H9 (cell line): ENCODE results near the gene PDCD1. TPM values are rescaled to one million over a fixed set of nuclear protein-coding genes. Genes with fewer than 3 reads are reported as not detected.

Experiments
- DNase-seq: peaks from one replicate; pipeline ENCODE4 v3.0.0-alpha.2; 2017
- H2AFZ ChIP-seq: one replicate; pipeline ENCODE4 v1.6.1; 2013; ENCODE audit warnings: mild to moderate bottlenecking, low read length, control low read depth, moderate library complexity
- H2AK5ac ChIP-seq: 2 replicates; pipeline ENCODE4 v1.6.1; 2013; ENCODE audit warnings: low read length, control low read depth, mixed read lengths; ENCODE audit not compliant: insufficient read length
- H2BK120ac ChIP-seq: one replicate; pipeline ENCODE4 v1.6.1; 2013; ENCODE audit warnings: low read depth, mild to moderate bottlenecking, low read length, control low read depth, inconsistent platforms; ENCODE audit not compliant: poor library complexity, severe bottlenecking
- H2BK12ac ChIP-seq: 2 replicates; pipeline ENCODE4 v1.6.1; 2013; ENCODE audit warnings: low read length, control low read depth, mixed read lengths, low read depth; ENCODE audit not compliant: insufficient read length
- H2BK15ac ChIP-seq: 2 replicates; pipeline ENCODE4 v1.6.1; 2013; ENCODE audit warnings: low read depth, low read length, control low read depth
- H2BK20ac ChIP-seq: one replicate; pipeline ENCODE4 v1.6.1; 2013; ENCODE audit warnings: low read depth, mild to moderate bottlenecking, low read length, control low read depth, inconsistent platforms; ENCODE audit not compliant: poor library complexity, severe bottlenecking
- H2BK5ac ChIP-seq: 2 replicates; pipeline ENCODE4 v1.6.1; 2013; ENCODE audit warnings: low read length, control low read depth, mixed read lengths; ENCODE audit not compliant: insufficient read length
- H3K14ac ChIP-seq: 2 replicates; pipeline ENCODE4 v1.6.1; 2013; ENCODE audit warnings: low read length, control low read depth; ENCODE audit not compliant: insufficient read depth
- H3K18ac ChIP-seq: 2 replicates; pipeline ENCODE4 v1.6.1; 2013; ENCODE audit warnings: low read depth, mild to moderate bottlenecking, mixed read lengths, low read length, control low read depth; ENCODE audit not compliant: insufficient read length
- H3K23ac ChIP-seq: 2 replicates; pipeline ENCODE4 v1.6.1; 2013; ENCODE audit warnings: low read length, control low read depth, mixed read lengths, low read depth; ENCODE audit not compliant: insufficient read length
- H3K23me2 ChIP-seq: 2 replicates; pipeline ENCODE4 v1.6.1; 2013; ENCODE audit warnings: low read depth, mild to moderate bottlenecking, mixed read lengths, low read length, control low read depth; ENCODE audit not compliant: insufficient read length, poor library complexity, severe bottlenecking
- H3K27ac ChIP-seq: 2 replicates; pipeline ENCODE4 v1.5.1; 2013; ENCODE audit warnings: low read length, control low read depth, mixed read lengths, low read depth; ENCODE audit not compliant: insufficient read length
- H3K27me3 ChIP-seq: 2 replicates; pipeline ENCODE4 v1.6.1; 2013; ENCODE audit warnings: low read length, control low read depth, inconsistent platforms; ENCODE audit not compliant: insufficient read depth
- H3K4ac ChIP-seq: 2 replicates; pipeline ENCODE4 v1.6.1; 2013; ENCODE audit warnings: low read depth, mild to moderate bottlenecking, control low read depth, inconsistent platforms, low read length, moderate library complexity
- H3K4me1 ChIP-seq: 2 replicates; pipeline ENCODE4 v1.6.1; 2013; ENCODE audit warnings: low read length, control low read depth, inconsistent platforms; ENCODE audit not compliant: insufficient read depth
- H3K4me2 ChIP-seq: 2 replicates; pipeline ENCODE4 v1.6.1; 2013; ENCODE audit warnings: low read length, control low read depth, mixed read lengths; ENCODE audit not compliant: insufficient read length, insufficient read depth
- H3K56ac ChIP-seq: 2 replicates; pipeline ENCODE4 v1.6.1; 2013; ENCODE audit warnings: low read depth, mild to moderate bottlenecking, mixed read lengths, low read length, control low read depth; ENCODE audit not compliant: insufficient read length
- H3K79me1 ChIP-seq: 2 replicates; pipeline ENCODE4 v1.6.1; 2013; ENCODE audit warnings: low read depth, mild to moderate bottlenecking, moderate library complexity, low read length, control low read depth, inconsistent platforms; ENCODE audit not compliant: insufficient read depth, poor library complexity, severe bottlenecking
- H3K79me2 ChIP-seq: 2 replicates; pipeline ENCODE4 v1.6.1; 2013; ENCODE audit warnings: low read length, control low read depth, inconsistent platforms; ENCODE audit not compliant: insufficient read depth
- H3K9ac ChIP-seq: 2 replicates; pipeline ENCODE4 v1.6.1; 2013; ENCODE audit warnings: low read length, control low read depth, mixed read lengths; ENCODE audit not compliant: insufficient read length; ENCODE audit errors: extremely low read depth
- H3K9me3 ChIP-seq: one replicate; pipeline ENCODE4 v1.6.1; 2013; ENCODE audit warnings: low read depth, low read length, inconsistent platforms; ENCODE audit not compliant: control insufficient read depth
- H3T11ph ChIP-seq: one replicate; pipeline ENCODE4 v1.6.1; 2013; ENCODE audit warnings: mild to moderate bottlenecking, low read length, control low read depth, inconsistent platforms
- H4K20me1 ChIP-seq: one replicate; pipeline ENCODE4 v1.6.1; 2013; ENCODE audit not compliant: control insufficient read depth, insufficient read length, insufficient read depth
- H4K5ac ChIP-seq: 2 replicates; pipeline ENCODE4 v1.6.1; 2013; ENCODE audit warnings: low read depth, mild to moderate bottlenecking, mixed read lengths, low read length, control low read depth; ENCODE audit not compliant: insufficient read length
- H4K8ac ChIP-seq: replicated peaks from 2 replicates; pipeline ENCODE4 v1.6.1; 2013; ENCODE audit warnings: low read length, control low read depth, mixed read lengths, low read depth; ENCODE audit not compliant: insufficient read length
- H4K91ac ChIP-seq: 2 replicates; pipeline ENCODE4 v1.6.1; 2013; ENCODE audit warnings: low read depth, mild to moderate bottlenecking, moderate library complexity, mixed read lengths, low read length, control low read depth; ENCODE audit not compliant: insufficient read length
- H3K27ac Mint-ChIP-seq, 3 experiments: 2 replicates in 2 of 3; 3 replicates in 1 of 3; pipeline ENCODE4 v1.8.0; 2020 to 2021; ENCODE audit warnings: mixed read lengths in 3 of 3, mild to moderate bottlenecking in 1 of 3, moderate library complexity in 1 of 3
- H3K27me3 Mint-ChIP-seq: 2 replicates; pipeline ENCODE4 v1.8.0; 2021; ENCODE audit warnings: low read depth, mild to moderate bottlenecking, moderate library complexity, mixed read lengths
- H3K36me3 Mint-ChIP-seq, 3 experiments: 2 replicates in 2 of 3; 3 replicates in 1 of 3; pipeline ENCODE4 v1.8.0; 2020 to 2021; ENCODE audit warnings: low read depth in 3 of 3, mixed read lengths in 3 of 3; ENCODE audit not compliant: insufficient read depth in 1 of 3
- H3K4me1 Mint-ChIP-seq, 2 experiments: 2 replicates each; pipeline ENCODE4 v1.8.0; 2020; ENCODE audit warnings: mixed read lengths in 2 of 2
- H3K4me3 Mint-ChIP-seq, 2 experiments: 2 replicates in 1 of 2; 3 replicates in 1 of 2; pipeline ENCODE4 v1.8.0; 2020 to 2021; ENCODE audit warnings: mild to moderate bottlenecking in 2 of 2, mixed read lengths in 2 of 2, moderate library complexity in 1 of 2
- H3K9me3 Mint-ChIP-seq, 2 experiments: 2 replicates in 1 of 2; 3 replicates in 1 of 2; pipeline ENCODE4 v1.8.0; 2020; ENCODE audit warnings: mild to moderate bottlenecking in 2 of 2, mixed read lengths in 2 of 2, moderate library complexity in 1 of 2
- WGBS: extraction: QIAGEN DNeasy Blood & Tissue Kit; methylation state at CpG from one replicate; pipeline ENCODE4 v1.1.7; 2013; ENCODE audit warnings: missing lambda C conversion rate, low lambda C conversion rate, mixed read lengths; ENCODE audit not compliant: insufficient read length; ENCODE audit errors: extremely low coverage; 5-methylcytosine and 5-hydroxymethylcytosine counted together
- total RNA-seq: library from RNA; stranded (reverse); gene quantifications from 2 replicates; pipeline ENCODE4 v1.2.1, GENCODE V29; 2021
- TF ChIP-seq, protein P1 (sequence below): fragments of 200-600 bp; sonication (generic); conservative IDR thresholded peaks from 3 replicates; pipeline ENCODE4 v1.8.0; 2021; ENCODE audit warnings: antibody characterized with exemption, mild to moderate bottlenecking

Gene PDCD1
- total RNA-seq, 1 experiment from 2014 or later, result 1.6 TPM

DNA sequence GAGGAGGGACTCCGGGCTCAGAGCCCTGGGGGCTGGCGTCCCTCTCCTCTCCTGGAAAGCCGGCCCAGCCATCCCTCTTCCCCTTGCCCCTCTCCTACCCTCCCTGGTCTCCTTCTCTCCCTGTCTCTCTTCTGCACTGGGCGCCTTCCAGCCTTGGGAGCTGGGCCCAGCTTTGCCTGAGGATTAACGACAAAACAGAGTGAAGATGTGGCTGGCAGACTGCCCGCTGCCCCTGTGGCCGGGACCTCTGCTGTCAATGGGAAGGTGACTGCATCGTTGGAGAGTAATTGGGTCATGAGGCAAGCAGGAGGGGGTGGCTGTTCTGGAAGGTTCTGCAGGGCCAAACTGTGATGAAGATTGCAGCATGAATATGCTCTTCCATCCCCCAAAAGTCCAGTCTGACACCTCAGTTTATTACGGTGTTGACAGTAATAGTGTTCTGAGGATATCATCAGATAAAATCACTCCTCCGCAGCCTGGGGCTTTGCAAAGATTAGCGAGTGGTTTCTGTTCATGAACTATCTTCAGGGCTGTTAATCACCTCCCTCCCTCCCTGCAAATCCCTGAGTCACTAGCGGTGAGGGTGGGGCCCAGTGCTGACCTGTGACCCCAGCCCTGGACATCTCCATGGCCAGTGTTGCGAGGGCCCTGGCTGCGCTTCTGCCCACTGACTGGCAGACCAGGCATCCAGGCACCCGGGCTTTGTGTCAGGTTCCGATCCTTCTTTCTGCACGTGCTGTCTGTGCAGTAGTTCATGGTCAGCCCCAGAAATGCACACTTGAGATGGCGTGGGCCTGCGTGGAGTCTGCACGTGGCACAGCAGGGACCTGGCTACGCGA lies 33.8 kb upstream of the PDCD1 start:
- Histone ChIP-seq H3K79me1 (no peaks in the 10 kb centered on the region), H3K4me2 (no peak overlapping the region), H4K8ac (no peak overlapping the region), H3K79me2 (no peaks in the 10 kb centered on the region), H3K27me3 (no peaks in the 10 kb centered on the region), H2BK15ac (no peak overlapping the region), H2AK5ac (no peak overlapping the region), H4K20me1 (no peaks in the 10 kb centered on the region), H3T11ph (no peak overlapping the region), H3K4ac (no peak overlapping the region), H4K91ac (no peak overlapping the region), H2BK12ac (no peak overlapping the region), H3K9me3 (no peaks in the 10 kb centered on the region), H3K18ac (no peak overlapping the region), H3K23ac (no peak overlapping the region), H3K9ac (no peak overlapping the region), H3K27ac (no peak overlapping the region), H2BK5ac (no peak overlapping the region), H2BK20ac (no peak overlapping the region), H4K5ac (no peak overlapping the region), H3K14ac (no peak overlapping the region), H3K4me1 (no peaks in the 10 kb centered on the region; the same call in 1 of the 2 replicates), H2BK120ac (no peak overlapping the region), H3K23me2 (peaks cover 4% of the 10 kb centered on the region), H2AFZ (no peak overlapping the region), H3K56ac (no peak overlapping the region)
- DNase-seq, result no peak
- Mint-ChIP-seq H3K9me3 (peaks cover 11 to 14% of the 10 kb centered on the region in 2 experiments), H3K27me3 (no peaks in the 10 kb centered on the region; the same call in 1 of the 2 replicates), H3K4me3 (no peak overlapping the region), H3K4me1 (peaks cover 18 to 31% of the 10 kb centered on the region in 2 experiments), H3K27ac (0 out of 7 replicates have a peak overlapping the region, but pooled peaks of 1 of the 3 experiments have one; percentile 63), H3K36me3 (peaks cover 3 to 15% (median 6%) of the 10 kb centered on the region in 3 experiments; a peak in 6 of 7 replicates)
- TF ChIP-seq, protein P1, sequence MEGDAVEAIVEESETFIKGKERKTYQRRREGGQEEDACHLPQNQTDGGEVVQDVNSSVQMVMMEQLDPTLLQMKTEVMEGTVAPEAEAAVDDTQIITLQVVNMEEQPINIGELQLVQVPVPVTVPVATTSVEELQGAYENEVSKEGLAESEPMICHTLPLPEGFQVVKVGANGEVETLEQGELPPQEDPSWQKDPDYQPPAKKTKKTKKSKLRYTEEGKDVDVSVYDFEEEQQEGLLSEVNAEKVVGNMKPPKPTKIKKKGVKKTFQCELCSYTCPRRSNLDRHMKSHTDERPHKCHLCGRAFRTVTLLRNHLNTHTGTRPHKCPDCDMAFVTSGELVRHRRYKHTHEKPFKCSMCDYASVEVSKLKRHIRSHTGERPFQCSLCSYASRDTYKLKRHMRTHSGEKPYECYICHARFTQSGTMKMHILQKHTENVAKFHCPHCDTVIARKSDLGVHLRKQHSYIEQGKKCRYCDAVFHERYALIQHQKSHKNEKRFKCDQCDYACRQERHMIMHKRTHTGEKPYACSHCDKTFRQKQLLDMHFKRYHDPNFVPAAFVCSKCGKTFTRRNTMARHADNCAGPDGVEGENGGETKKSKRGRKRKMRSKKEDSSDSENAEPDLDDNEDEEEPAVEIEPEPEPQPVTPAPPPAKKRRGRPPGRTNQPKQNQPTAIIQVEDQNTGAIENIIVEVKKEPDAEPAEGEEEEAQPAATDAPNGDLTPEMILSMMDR, result no peak
- WGBS, result no CpG with 5 or more reads among the region's 22 CpGs
